HEK293 (cell line): Measurements from ENCODE around the gene CDH22.

Experiments
- CTCF ChIA-PET: fragments of 350-600 bp; formaldehyde crosslinking; extraction: SDS; loops from one replicate; lab custom pipeline; 2021; ENCODE audit warnings: antibody characterized with exemption; lab: Yijun Ruan, JAX
- POLR2A ChIA-PET: fragments of 300-600 bp; formaldehyde crosslinking; extraction: SDS; loops from one replicate; lab custom pipeline; 2020; ENCODE audit warnings: antibody characterized with exemption, inconsistent platforms; lab: Yijun Ruan, JAX
- H3K27ac ChIP-seq: fragments of 200-500 bp; sonication (Bioruptor generic); 2 replicates; pipeline ENCODE4 v1.5.1; 2014; ENCODE audit warnings: low read depth, low read length, control low read depth, inconsistent platforms; ENCODE audit errors: extremely low read depth
- H3K36me3 ChIP-seq, 2 experiments: fragments of 200-500 bp in 1 of 2; sonication (Bioruptor generic) in 1 of 2; 1 replicate in 1 of 2; 2 replicates in 1 of 2; pipeline ENCODE4 v1.5.1; 2014 to 2017; ENCODE audit warnings: inconsistent platforms in 2 of 2, low read length in 2 of 2; ENCODE audit not compliant: control insufficient read depth in 2 of 2, insufficient read depth in 1 of 2
- H3K4me1 ChIP-seq: fragments of 200-500 bp; sonication (Bioruptor generic); 2 replicates; pipeline ENCODE4 v1.5.1; 2014; ENCODE audit warnings: mild to moderate bottlenecking, low read length, inconsistent platforms; ENCODE audit not compliant: control insufficient read depth, insufficient read depth
- H3K4me3 ChIP-seq: 2 replicates; pipeline ENCODE4 v1.5.1; 2011; ENCODE audit warnings: low read depth, mild to moderate bottlenecking, control low read depth, low read length, moderate library complexity
- H3K9me3 ChIP-seq: fragments of 200-500 bp; sonication (Bioruptor generic); 2 replicates; pipeline ENCODE4 v1.5.1; 2014; ENCODE audit warnings: low read depth, low read length, inconsistent platforms; ENCODE audit not compliant: control insufficient read depth, insufficient read depth
- BCL6B ChIP-seq: fragments of 450-650 bp; formaldehyde crosslinking; IDR thresholded peaks from 2 replicates; pipeline ENCODE4 v1.5.1; 2017; ENCODE audit warnings: missing biosample characterization, missing genetic modification characterization
- ELK4 ChIP-seq: IDR thresholded peaks from 2 replicates; pipeline ENCODE4 v1.6.1; 2011; ENCODE audit warnings: mild to moderate bottlenecking, low read depth, low read length, borderline replicate concordance
- HOXC10 ChIP-seq: sonication (generic); formaldehyde crosslinking; IDR thresholded peaks from 2 replicates; pipeline ENCODE4 v1.8.1; 2023; ENCODE audit warnings: mild to moderate bottlenecking, missing genetic modification reagents
- KLF7 ChIP-seq: fragments of 450-650 bp; formaldehyde crosslinking; IDR thresholded peaks from 2 replicates; pipeline ENCODE4 v1.5.1; 2016; ENCODE audit warnings: missing biosample characterization, missing genetic modification characterization, borderline replicate concordance
- MEIS1 ChIP-seq: sonication (generic); formaldehyde crosslinking; IDR thresholded peaks from 2 replicates; pipeline ENCODE4 v1.8.1; 2022; ENCODE audit warnings: missing genetic modification reagents, mild to moderate bottlenecking, borderline replicate concordance
- MYNN ChIP-seq: fragments of 450-650 bp; formaldehyde crosslinking; IDR thresholded peaks from 2 replicates; pipeline ENCODE4 v1.5.1; 2016; ENCODE audit warnings: missing biosample characterization, missing genetic modification characterization, borderline replicate concordance
- RBAK ChIP-seq: fragments of 450-650 bp; formaldehyde crosslinking; IDR thresholded peaks from 2 replicates; pipeline ENCODE4 v1.5.1; 2016; ENCODE audit warnings: missing biosample characterization, missing genetic modification characterization
- TRIM28 ChIP-seq: IDR thresholded peaks from 2 replicates; pipeline ENCODE4 v1.6.1; 2011; ENCODE audit warnings: low read length, control low read depth, borderline replicate concordance
- ZBTB1 ChIP-seq: fragments of 450-650 bp; formaldehyde crosslinking; IDR thresholded peaks from 2 replicates; pipeline ENCODE4 v1.5.1; 2016; ENCODE audit warnings: missing biosample characterization, missing genetic modification characterization
- ZBTB20 ChIP-seq: fragments of 450-650 bp; formaldehyde crosslinking; IDR thresholded peaks from 2 replicates; pipeline ENCODE4 v1.5.1; 2016; ENCODE audit warnings: missing biosample characterization, missing genetic modification characterization
- ZBTB48 ChIP-seq: fragments of 450-650 bp; formaldehyde crosslinking; IDR thresholded peaks from 2 replicates; pipeline ENCODE4 v1.5.1; 2016; ENCODE audit warnings: missing biosample characterization, missing genetic modification characterization
- ZEB2 ChIP-seq: fragments of 450-650 bp; formaldehyde crosslinking; IDR thresholded peaks from 2 replicates; pipeline ENCODE4 v1.5.1; 2016; ENCODE audit warnings: missing biosample characterization, missing genetic modification characterization
- ZFP69B ChIP-seq: fragments of 450-650 bp; formaldehyde crosslinking; IDR thresholded peaks from 2 replicates; pipeline ENCODE4 v1.5.1; 2016; ENCODE audit warnings: missing biosample characterization, missing genetic modification characterization
- ZNF140 ChIP-seq: fragments of 450-650 bp; formaldehyde crosslinking; IDR thresholded peaks from 2 replicates; pipeline ENCODE4 v1.5.1; 2016; ENCODE audit warnings: missing biosample characterization, missing genetic modification characterization
- ZNF335 ChIP-seq: fragments of 450-650 bp; formaldehyde crosslinking; conservative IDR thresholded peaks from 2 replicates; pipeline ENCODE4 v1.5.1; 2016; ENCODE audit warnings: missing biosample characterization, missing genetic modification characterization
- ZNF366 ChIP-seq: fragments of 450-650 bp; formaldehyde crosslinking; conservative IDR thresholded peaks from 2 replicates; pipeline ENCODE4 v1.5.1; 2016; ENCODE audit warnings: missing biosample characterization, missing genetic modification characterization
- ZNF416 ChIP-seq: fragments of 450-650 bp; formaldehyde crosslinking; IDR thresholded peaks from 2 replicates; pipeline ENCODE4 v1.5.1; 2016; ENCODE audit warnings: missing biosample characterization, missing genetic modification characterization
- ZNF501 ChIP-seq: fragments of 450-650 bp; formaldehyde crosslinking; IDR thresholded peaks from 2 replicates; pipeline ENCODE4 v1.5.1; 2016; ENCODE audit warnings: missing biosample characterization, missing genetic modification characterization
- ZNF518A ChIP-seq: fragments of 450-650 bp; formaldehyde crosslinking; conservative IDR thresholded peaks from 2 replicates; pipeline ENCODE4 v1.5.1; 2016; ENCODE audit warnings: low read depth, missing biosample characterization, missing genetic modification characterization
- ZNF600 ChIP-seq: fragments of 450-650 bp; formaldehyde crosslinking; IDR thresholded peaks from 2 replicates; pipeline ENCODE4 v1.5.1; 2016; ENCODE audit warnings: missing biosample characterization, missing genetic modification characterization
- ZNF660 ChIP-seq: fragments of 450-650 bp; IDR thresholded peaks from 2 replicates; pipeline ENCODE4 v1.5.1; 2018; ENCODE audit warnings: missing biosample characterization, mild to moderate bottlenecking, missing genetic modification characterization

CDH22 gene

GRCh38 chr20:46213946-46214823 lies 94.1 kb downstream of the CDH22 start (continued):
- TF ChIP-seq ZNF518A: no peak
- peak; percentile 24; the same call in 1 of the 2 replicates for TF ChIP-seq ZBTB20 (tag by site-specific recombination)
- TF ChIP-seq ZNF416 (tag by site-specific recombination): no peak
- TF ChIP-seq ZBTB48 (tag by site-specific recombination): peak; percentile 79
- TF ChIP-seq MEIS1: no peak
- TF ChIP-seq ZNF501 (tag by site-specific recombination): no peak
- TF ChIP-seq KLF7 (tag by site-specific recombination): 0 out of 2 replicates have a peak, but pooled peaks have one; percentile 48
- TF ChIP-seq MYNN: no peak
- TF ChIP-seq HOXC10 (CRISPR knock-in tag): no peak
- no peak for TF ChIP-seq BCL6B (tag by site-specific recombination)
- TF ChIP-seq ZBTB1 (tag by site-specific recombination): no peak
- TF ChIP-seq ZNF140 (tag by site-specific recombination): no peak
- no peak for TF ChIP-seq ZNF335 (tag by site-specific recombination)

- Histone ChIP-seq H3K4me1 (no peaks in the 10 kb centered on the region; the same call in 1 of the 2 replicates), H3K27ac (no peak overlapping the region), H3K4me3 (no peak overlapping the region), H3K9me3 (no peaks in the 10 kb centered on the region), H3K36me3 (no peaks in the 10 kb centered on the region)
- TF ChIP-seq ZNF660 (tag by site-specific recombination) (no peak), ZNF366 (tag by site-specific recombination) (no peak), TRIM28 (no peak), ZNF600 (tag by site-specific recombination) (no peak), RBAK (tag by site-specific recombination) (no peak), ELK4 (no peak), ZFP69B (no peak), ZEB2 (tag by site-specific recombination) (no peak)
- ChIA-PET POLR2A (no interaction called here), CTCF (interaction anchor here (0.5 to 1.2 kb wide), 2 partner anchors 136 to 224 kb away, joined by 3 read pairs; no protein-coding TSS in a partner anchor)
Measured at GRCh38 chr20:46212876-46213275, 95.4 kb downstream of the CDH22 start.
